Measurements from ENCODE around the gene OSCAR.

DNA sequence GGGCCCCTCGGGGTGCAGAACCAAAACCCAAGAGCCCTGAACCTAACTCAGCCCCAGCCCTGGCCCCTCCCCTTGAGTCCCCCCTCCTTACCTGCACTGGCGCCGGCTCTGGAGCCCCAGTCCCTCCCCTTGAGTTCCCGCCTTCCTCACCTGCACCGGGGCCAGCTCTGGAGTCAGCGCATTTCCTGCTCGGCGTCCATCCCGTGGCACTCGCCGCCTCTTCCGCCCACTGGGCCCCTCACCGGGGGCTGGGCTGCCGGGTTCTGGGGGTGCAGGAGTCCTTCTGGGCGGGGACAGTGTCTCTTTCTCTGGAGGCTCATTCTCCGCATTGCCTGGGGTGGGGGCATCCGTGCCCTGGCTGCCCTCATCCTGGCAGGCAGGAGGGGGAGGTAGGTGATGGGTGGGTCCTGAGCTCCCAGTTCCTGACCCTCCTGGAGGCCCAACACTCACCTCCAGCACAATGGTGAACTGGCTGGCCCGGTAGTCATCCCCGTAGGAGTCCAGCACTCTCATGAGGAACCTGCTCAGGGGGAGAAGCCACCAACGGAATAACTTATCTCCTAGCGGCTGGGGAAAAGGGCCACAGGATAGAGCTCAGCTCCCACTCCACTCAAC is 7.4 kb upstream of the OSCAR start:
- TF ChIP-seq GATA2 (IDR thresholded peaks at IDR 0.05; ENCODE audit: low read depth, low read length) (no peak), GATA3 (IDR thresholded peaks at IDR 0.05; ENCODE audit: low read depth, low read length) (no peak)

Data from SH-SY5Y (cell line).